ENCODE data around the gene FNDC11. TPM values are rescaled to one million over a fixed set of nuclear protein-coding genes. Genes with fewer than 3 reads are reported as not detected.

FNDC11 gene
- total and polyA plus RNA-seq, 8 donors, result 0.23 to 0.84 (median 0.67) TPM

DNA sequence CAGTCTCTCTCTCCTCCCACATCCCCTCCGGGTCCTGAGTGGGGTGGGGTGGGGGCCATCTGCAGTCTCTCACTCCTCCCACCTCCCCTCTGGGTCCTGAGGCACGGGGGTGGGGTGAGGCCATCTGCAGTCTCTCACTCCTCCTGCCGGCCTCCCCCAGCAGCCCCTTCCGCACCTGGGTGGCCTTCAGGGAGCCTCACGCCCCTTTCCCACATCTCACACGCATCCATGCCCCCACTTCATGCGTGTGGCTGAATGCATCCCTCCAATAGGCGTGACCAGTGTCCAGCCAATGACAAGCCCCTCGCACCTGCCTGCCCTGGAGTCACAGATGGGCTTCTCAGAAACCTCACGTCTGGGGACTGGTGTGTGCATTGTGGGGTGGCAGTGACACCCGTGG is 5.4 kb upstream of the FNDC11 start:
- Histone ChIP-seq H3K27me3 (peaks cover 18 to 92% of the 10 kb centered on the region in 2 donors), H3K9me3 (no peaks in the 10 kb centered on the region), H3K4me3 (no peak overlapping the region), H3K27ac (no peak overlapping the region), H3K36me3 (no peaks in the 10 kb centered on the region), H3K4me1 (peaks cover 0 to 1% of the 10 kb centered on the region in 2 donors)
- intact Hi-C loops (cut with DNase I), result no loop called here
- ATAC-seq (no peak), DNase-seq (no peak)
- TF ChIP-seq, protein P1, sequence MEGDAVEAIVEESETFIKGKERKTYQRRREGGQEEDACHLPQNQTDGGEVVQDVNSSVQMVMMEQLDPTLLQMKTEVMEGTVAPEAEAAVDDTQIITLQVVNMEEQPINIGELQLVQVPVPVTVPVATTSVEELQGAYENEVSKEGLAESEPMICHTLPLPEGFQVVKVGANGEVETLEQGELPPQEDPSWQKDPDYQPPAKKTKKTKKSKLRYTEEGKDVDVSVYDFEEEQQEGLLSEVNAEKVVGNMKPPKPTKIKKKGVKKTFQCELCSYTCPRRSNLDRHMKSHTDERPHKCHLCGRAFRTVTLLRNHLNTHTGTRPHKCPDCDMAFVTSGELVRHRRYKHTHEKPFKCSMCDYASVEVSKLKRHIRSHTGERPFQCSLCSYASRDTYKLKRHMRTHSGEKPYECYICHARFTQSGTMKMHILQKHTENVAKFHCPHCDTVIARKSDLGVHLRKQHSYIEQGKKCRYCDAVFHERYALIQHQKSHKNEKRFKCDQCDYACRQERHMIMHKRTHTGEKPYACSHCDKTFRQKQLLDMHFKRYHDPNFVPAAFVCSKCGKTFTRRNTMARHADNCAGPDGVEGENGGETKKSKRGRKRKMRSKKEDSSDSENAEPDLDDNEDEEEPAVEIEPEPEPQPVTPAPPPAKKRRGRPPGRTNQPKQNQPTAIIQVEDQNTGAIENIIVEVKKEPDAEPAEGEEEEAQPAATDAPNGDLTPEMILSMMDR (IDR thresholded peaks at IDR 0.05), result no peak

DNA sequence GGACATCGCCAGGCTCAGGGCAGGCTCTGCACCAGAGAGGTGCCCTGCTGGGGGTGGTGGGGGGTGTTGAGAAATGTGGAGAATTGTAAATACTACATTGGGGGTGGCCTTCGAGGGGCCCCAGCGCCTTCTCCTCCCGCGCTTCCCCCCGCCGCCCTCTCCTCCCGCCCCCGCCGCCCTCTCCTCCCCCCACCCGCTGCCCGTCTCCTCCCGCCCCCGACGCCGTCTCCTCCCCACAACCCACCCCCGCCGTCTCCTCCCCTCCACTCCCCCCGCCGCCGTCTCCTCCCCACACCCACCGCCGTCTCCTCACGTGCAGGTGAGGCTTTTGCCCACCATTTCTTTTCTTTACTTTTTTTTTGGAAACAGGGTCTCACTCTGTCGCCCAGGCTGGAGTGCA is 4.9 kb upstream of the FNDC11 start:
- H3K27me3 ChIP-seq, result peaks cover 18 to 96% of the 10 kb centered on the region in 2 donors
- H3K4me1 ChIP-seq, result peaks cover 0 to 6% of the 10 kb centered on the region in 2 donors
- no peak overlapping the region for H3K4me3 ChIP-seq
- intact Hi-C loops (cut with DNase I), result no loop called here
- H3K36me3 ChIP-seq, result no peaks in the 10 kb centered on the region
- no peaks in the 10 kb centered on the region for H3K9me3 ChIP-seq
- DNase-seq (no peak), ATAC-seq (no peak)
- H3K27ac ChIP-seq, result no peak overlapping the region
- TF ChIP-seq, protein P1 (IDR thresholded peaks at IDR 0.05), result no peak

DNA sequence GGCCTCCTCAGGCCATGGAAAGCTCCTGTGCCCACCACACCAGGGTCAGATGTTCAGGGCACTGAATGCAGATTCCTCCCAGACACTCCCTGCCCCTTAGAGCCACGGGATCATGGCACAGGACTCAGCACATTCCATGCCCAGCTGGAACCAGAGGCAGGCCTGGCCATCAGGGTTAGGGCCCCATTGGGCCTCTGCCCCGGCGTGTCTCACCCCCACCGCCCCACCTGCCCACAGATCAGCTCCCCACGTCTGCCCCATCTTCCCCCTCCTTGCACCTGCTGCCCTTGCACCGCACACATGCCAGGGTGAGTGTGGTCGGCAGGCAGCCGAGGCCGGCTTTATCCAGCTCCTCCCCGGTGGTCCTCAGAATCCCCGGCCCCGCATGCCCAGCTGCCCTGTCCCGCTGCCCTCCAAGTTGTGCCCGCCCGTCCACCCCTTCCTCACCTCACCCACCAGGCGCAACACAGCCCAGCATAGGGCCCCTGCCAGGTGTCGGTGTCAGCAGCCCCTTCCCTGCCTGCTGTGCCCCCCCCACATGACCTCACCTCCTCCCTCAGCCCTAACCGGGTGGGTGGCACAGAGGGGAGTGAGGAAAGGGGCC is 4.2 kb upstream of the FNDC11 start:
- H3K27ac ChIP-seq, result no peak overlapping the region
- H3K4me3 ChIP-seq, result no peak overlapping the region
- ATAC-seq, result no peak
- H3K9me3 ChIP-seq, result no peaks in the 10 kb centered on the region
- H3K27me3 ChIP-seq, result peaks cover 18 to 96% of the 10 kb centered on the region in 2 donors
- TF ChIP-seq, protein P1 (IDR thresholded peaks at IDR 0.05), result no peak
- DNase-seq, result no peak
- H3K36me3 ChIP-seq, result no peaks in the 10 kb centered on the region
- H3K4me1 ChIP-seq, result peaks cover 0 to 12% of the 10 kb centered on the region in 2 donors
- intact Hi-C loops (cut with DNase I), result no loop called here

DNA sequence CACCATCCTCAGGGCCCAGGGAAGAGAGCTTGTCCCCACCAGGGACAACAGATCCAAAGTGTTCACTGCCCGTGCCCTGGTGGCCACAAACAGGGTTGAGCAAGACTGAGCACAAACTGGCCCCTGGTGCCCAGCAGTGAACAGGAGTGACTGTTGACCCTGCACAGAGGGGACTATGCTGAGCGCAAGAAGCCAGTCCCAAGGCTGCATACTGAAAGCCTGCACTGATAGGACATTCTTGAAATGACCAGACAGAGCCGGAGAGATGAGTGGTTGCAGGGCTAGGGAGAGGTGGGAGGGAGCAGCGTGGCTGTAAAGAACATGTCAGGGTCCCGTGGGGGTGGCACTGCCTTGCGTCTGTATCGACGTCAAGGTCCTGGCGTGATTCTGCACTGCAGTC is 2.9 kb upstream of the FNDC11 start:
- Histone ChIP-seq H3K4me1 (peaks cover 0 to 12% of the 10 kb centered on the region in 2 donors), H3K36me3 (no peaks in the 10 kb centered on the region), H3K4me3 (no peak overlapping the region), H3K27me3 (peaks cover 18 to 95% of the 10 kb centered on the region in 2 donors), H3K9me3 (no peaks in the 10 kb centered on the region), H3K27ac (no peak overlapping the region)
- intact Hi-C loops (cut with DNase I), result no loop called here
- DNase-seq, result no peak
- no peak for ATAC-seq
- TF ChIP-seq, protein P1 (IDR thresholded peaks at IDR 0.05), result no peak

DNA sequence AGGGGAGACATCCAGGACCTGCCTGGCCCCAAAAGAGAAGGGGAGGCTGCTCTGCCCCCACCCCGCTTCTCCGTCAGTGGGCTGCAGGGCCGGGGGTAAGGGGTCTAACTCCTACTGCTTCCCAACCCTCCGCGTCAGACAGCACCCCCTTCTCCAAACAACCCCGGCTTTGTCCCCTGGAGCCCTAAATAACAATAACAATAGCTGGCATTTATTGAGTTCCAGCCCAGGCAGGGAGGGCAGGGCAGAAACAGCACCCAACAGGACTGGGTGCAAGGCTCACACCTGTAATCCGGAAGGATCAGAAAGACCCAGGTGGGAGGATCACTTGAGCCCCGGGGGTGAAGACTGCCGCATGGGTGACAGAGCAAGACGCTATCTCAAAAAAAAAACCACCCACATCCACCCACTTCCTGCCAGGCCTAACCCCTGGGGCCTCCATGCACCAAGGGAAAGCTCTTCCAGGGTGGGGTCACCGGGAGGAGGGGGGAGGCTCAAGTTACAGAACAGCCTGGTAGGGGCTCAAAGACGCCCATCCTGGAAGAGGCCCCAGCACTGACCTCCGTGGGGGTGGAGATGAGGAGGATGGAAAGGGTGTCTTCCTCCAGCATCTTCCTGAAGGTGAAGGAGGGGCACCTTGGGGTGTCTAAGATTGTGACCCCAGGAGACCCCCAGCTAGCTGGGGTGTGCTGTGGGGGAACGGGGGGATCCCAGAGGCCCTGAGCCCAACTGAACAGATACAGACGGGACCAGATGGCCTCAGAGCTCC is 1.3 kb upstream of the FNDC11 start:
- DNase-seq, result no peak
- peaks cover 0 to 4% of the 10 kb centered on the region in 2 donors for H3K36me3 ChIP-seq
- H3K9me3 ChIP-seq, result no peaks in the 10 kb centered on the region
- ATAC-seq, result no peak
- H3K27me3 ChIP-seq, result peaks cover 13 to 79% of the 10 kb centered on the region in 2 donors
- no peak overlapping the region for H3K27ac ChIP-seq
- peaks cover 0 to 12% of the 10 kb centered on the region in 2 donors for H3K4me1 ChIP-seq
- intact Hi-C loops (cut with DNase I), result no loop called here
- TF ChIP-seq, protein P1 (IDR thresholded peaks at IDR 0.05), result no peak
- H3K4me3 ChIP-seq, result no peak overlapping the region
